A673 (cell line): Measurements from ENCODE around the gene LBHD2. TPM values are rescaled to one million over a fixed set of nuclear protein-coding genes. Genes with fewer than 3 reads are reported as not detected.

ENCODE experiments used
- BruUV-seq: library from RNA; stranded (reverse); fragments of 400-500 nt; replicated peaks from 2 replicates; lab custom pipeline; 2021; lab: Mats Ljungman, UMichigan
- CTCF ChIA-PET: fragments of 300-600 bp; sonication (Branson Sonifier 250); formaldehyde crosslinking; loops from one replicate; lab custom pipeline; 2022; ENCODE audit warnings: antibody characterized with exemption; lab: Charles Lee
- POLR2A ChIA-PET: fragments of 300-600 bp; sonication (Branson Sonifier 250); formaldehyde crosslinking; loops from one replicate; lab custom pipeline; 2022; ENCODE audit warnings: antibody characterized with exemption; ENCODE audit not compliant: low non-redundant PET; lab: Charles Lee
- DNase-seq: peaks from one replicate; pipeline ENCODE4 v3.0.0-alpha.2; 2015; ENCODE audit warnings: low spot score
- H3K27ac ChIP-seq: fragments of 200-600 bp; sonication (generic); 2 replicates; pipeline ENCODE4 v1.5.1; 2016; ENCODE audit warnings: mixed run types, low read depth, mild to moderate bottlenecking, mixed read lengths, antibody characterized with exemption, low read length; ENCODE audit not compliant: poor library complexity, severe bottlenecking
- H3K27me3 ChIP-seq: fragments of 200-600 bp; sonication (generic); replicated peaks from 2 replicates; pipeline ENCODE4 v1.6.1; 2017; ENCODE audit warnings: mixed run types, low read depth, mild to moderate bottlenecking, mixed read lengths, antibody characterized with exemption, low read length; ENCODE audit not compliant: insufficient read depth, poor library complexity
- H3K36me3 ChIP-seq: fragments of 200-600 bp; sonication (generic); 2 replicates; pipeline ENCODE4 v1.6.1; 2016; ENCODE audit warnings: mixed run types, mild to moderate bottlenecking, mixed read lengths, antibody characterized with exemption, low read length; ENCODE audit not compliant: insufficient read depth, poor library complexity, severe bottlenecking
- H3K4me1 ChIP-seq: fragments of 200-600 bp; sonication (generic); 2 replicates; pipeline ENCODE4 v1.6.1; 2017; ENCODE audit warnings: mixed run types, mild to moderate bottlenecking, mixed read lengths, antibody characterized with exemption, low read length; ENCODE audit not compliant: insufficient read depth, poor library complexity, severe bottlenecking
- H3K4me3 ChIP-seq: fragments of 200-600 bp; sonication (generic); 2 replicates; pipeline ENCODE4 v1.5.1; 2016; ENCODE audit warnings: low read depth, mixed run types, mild to moderate bottlenecking, mixed read lengths, low read length; ENCODE audit not compliant: poor library complexity, severe bottlenecking
- H3K9me3 ChIP-seq: fragments of 200-600 bp; sonication (generic); 2 replicates; pipeline ENCODE4 v1.6.1; 2016; ENCODE audit warnings: mixed run types, low read depth, mild to moderate bottlenecking, mixed read lengths, antibody characterized with exemption, low read length; ENCODE audit not compliant: poor library complexity, severe bottlenecking
- CTCF ChIP-seq: fragments of 300-800, 200-600 bp; sonication (generic); conservative IDR thresholded peaks from 2 replicates; pipeline ENCODE4 v1.5.1; 2017; ENCODE audit warnings: low read depth, mild to moderate bottlenecking, antibody characterized with exemption, low read length, moderate library complexity, mixed read lengths
- EZH2 ChIP-seq: fragments of 200-600 bp; sonication (generic); IDR thresholded peaks from 2 replicates; pipeline ENCODE4 v1.6.1; 2017; ENCODE audit warnings: borderline replicate concordance, low read depth, mild to moderate bottlenecking, mixed read lengths, antibody characterized with exemption, low read length; ENCODE audit not compliant: poor library complexity, severe bottlenecking
- intact Hi-C: fragments of 100-400 bp; cut with micrococcal nuclease; formaldehyde crosslinking; loops from one replicate; pipeline ENCODE4 v1.10.0; 2022; ENCODE audit not compliant: unreplicated experiment
- total RNA-seq: library from RNA; stranded (reverse); gene quantifications from 2 replicates; pipeline ENCODE4 v1.2.3, GENCODE V29; 2021

LBHD2 gene
- total RNA-seq, 1 experiment from 2014 or later: 0.99 TPM

GRCh38 chr14:103090481-103091020 is 6.5 kb downstream of the LBHD2 start:
- no TSS peak for BruUV-seq
- H3K9me3 ChIP-seq: no peaks in the 10 kb centered on the region
- POLR2A ChIA-PET: no interaction called here
- H3K27me3 ChIP-seq: no peaks in the 10 kb centered on the region
- CTCF ChIA-PET: interaction anchor here (0.9 kb wide), 1 partner anchor 14 kb away, joined by 3 read pairs; no protein-coding TSS in a partner anchor
- no peaks in the 10 kb centered on the region for H3K36me3 ChIP-seq
- intact Hi-C loops: no loop called here
- DNase-seq: no peak
- H3K4me3 ChIP-seq: peak overlapping the region; percentile 46
- no peak for TF ChIP-seq EZH2
- H3K27ac ChIP-seq: no peak overlapping the region
- peaks cover 3% of the 10 kb centered on the region for H3K4me1 ChIP-seq

GRCh38 chr14:103091041-103091882 is 7.3 kb downstream of the LBHD2 start:
- DNase-seq: peak; percentile 67
- Histone ChIP-seq H3K9me3 (no peaks in the 10 kb centered on the region), H3K4me1 (peaks cover 3% of the 10 kb centered on the region), H3K4me3 (peak overlapping the region; percentile 46), H3K27ac (no peak overlapping the region), H3K36me3 (no peaks in the 10 kb centered on the region), H3K27me3 (no peaks in the 10 kb centered on the region)
- intact Hi-C loops: no loop called here
- ChIA-PET CTCF (interaction anchor here (0.9 kb wide), 1 partner anchor 14 kb away, joined by 3 read pairs; no protein-coding TSS in a partner anchor), POLR2A (no interaction called here)
- no TSS peak for BruUV-seq
- TF ChIP-seq CTCF: peak; percentile 57
- TF ChIP-seq EZH2: no peak

GRCh38 chr14:103091883-103092222 is 7.8 kb downstream of the LBHD2 start:
- ChIA-PET POLR2A (no interaction called here), CTCF (no interaction called here)
- intact Hi-C loops: no loop called here
- Histone ChIP-seq H3K27me3 (no peaks in the 10 kb centered on the region), H3K4me1 (peaks cover 3% of the 10 kb centered on the region), H3K36me3 (no peaks in the 10 kb centered on the region), H3K9me3 (no peaks in the 10 kb centered on the region), H3K4me3 (peak overlapping the region; percentile 46), H3K27ac (no peak overlapping the region)
- TF ChIP-seq CTCF: 0 out of 2 replicates have a peak, but pooled peaks have one; percentile 9
- TF ChIP-seq EZH2: no peak
- DNase-seq: no peak
- no TSS peak for BruUV-seq
